ENCODE data around the gene ACAD10. TPM values are rescaled to one million over a fixed set of nuclear protein-coding genes. Genes with fewer than 3 reads are reported as not detected.

The ACAD10 gene
- total and polyA plus RNA-seq, 2 of the 13 experiments (the other 11 are each of a cell fraction or from before 2014, with no cell fraction given), result 15.2 to 16.3 TPM

- TF ChIP-seq TCF12 (IDR thresholded peaks at IDR 0.05) (no peak), TCF12 (CRISPR knock-in tag; IDR thresholded peaks at IDR 0.05) (no peak), ZNF619 (CRISPR knock-in tag; IDR thresholded peaks at IDR 0.05) (0 out of 2 replicates have a peak, but pooled peaks have one; percentile 35), PRDM10 (CRISPR knock-in tag; IDR thresholded peaks at IDR 0.05; ENCODE audit: low read depth) (peak; percentile 22; the same call in 1 of the 2 replicates), ZNF543 (CRISPR knock-in tag; IDR thresholded peaks at IDR 0.05) (no peak), RAD21 (CRISPR knock-in tag; IDR thresholded peaks at IDR 0.05) (peak; percentile 98), NR2F6 (IDR thresholded peaks at IDR 0.05) (no peak), NR2F6 (CRISPR knock-in tag; IDR thresholded peaks at IDR 0.05) (0 out of 2 replicates have a peak, but pooled peaks have one; percentile 20), ZNF691 (CRISPR knock-in tag; IDR thresholded peaks at IDR 0.05; ENCODE audit: borderline replicate concordance, low read depth) (peak; percentile 73; the same call in 1 of the 2 replicates), SRSF1 (optimal IDR thresholded peaks at IDR 0.05; ENCODE audit: low read depth, low read length) (no peak), ZHX1 (CRISPR knock-in tag; IDR thresholded peaks at IDR 0.05; ENCODE audit: low read depth) (0 out of 2 replicates have a peak, but pooled peaks have one; percentile 59), IRF9 (CRISPR knock-in tag; IDR thresholded peaks at IDR 0.05; ENCODE audit: borderline replicate concordance) (no peak)
- TF ChIP-seq, protein P1, sequence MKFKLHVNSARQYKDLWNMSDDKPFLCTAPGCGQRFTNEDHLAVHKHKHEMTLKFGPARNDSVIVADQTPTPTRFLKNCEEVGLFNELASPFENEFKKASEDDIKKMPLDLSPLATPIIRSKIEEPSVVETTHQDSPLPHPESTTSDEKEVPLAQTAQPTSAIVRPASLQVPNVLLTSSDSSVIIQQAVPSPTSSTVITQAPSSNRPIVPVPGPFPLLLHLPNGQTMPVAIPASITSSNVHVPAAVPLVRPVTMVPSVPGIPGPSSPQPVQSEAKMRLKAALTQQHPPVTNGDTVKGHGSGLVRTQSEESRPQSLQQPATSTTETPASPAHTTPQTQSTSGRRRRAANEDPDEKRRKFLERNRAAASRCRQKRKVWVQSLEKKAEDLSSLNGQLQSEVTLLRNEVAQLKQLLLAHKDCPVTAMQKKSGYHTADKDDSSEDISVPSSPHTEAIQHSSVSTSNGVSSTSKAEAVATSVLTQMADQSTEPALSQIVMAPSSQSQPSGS (CRISPR knock-in tag; IDR thresholded peaks at IDR 0.05), result peak; percentile 62; the same call in 1 of the 2 replicates
- TF ChIP-seq, protein P2, sequence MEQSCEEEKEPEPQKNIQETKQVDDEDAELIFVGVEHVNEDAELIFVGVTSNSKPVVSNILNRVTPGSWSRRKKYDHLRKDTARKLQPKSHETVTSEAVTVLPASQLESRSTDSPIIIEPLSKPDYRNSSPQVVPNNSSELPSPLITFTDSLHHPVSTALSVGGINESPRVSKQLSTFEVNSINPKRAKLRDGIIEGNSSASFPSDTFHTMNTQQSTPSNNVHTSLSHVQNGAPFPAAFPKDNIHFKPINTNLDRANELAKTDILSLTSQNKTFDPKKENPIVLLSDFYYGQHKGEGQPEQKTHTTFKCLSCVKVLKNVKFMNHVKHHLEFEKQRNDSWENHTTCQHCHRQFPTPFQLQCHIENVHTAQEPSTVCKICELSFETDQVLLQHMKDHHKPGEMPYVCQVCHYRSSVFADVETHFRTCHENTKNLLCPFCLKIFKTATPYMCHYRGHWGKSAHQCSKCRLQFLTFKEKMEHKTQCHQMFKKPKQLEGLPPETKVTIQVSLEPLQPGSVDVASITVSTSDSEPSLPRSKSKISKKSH (CRISPR knock-in tag; IDR thresholded peaks at IDR 0.05; ENCODE audit: borderline replicate concordance), result 0 out of 2 replicates have a peak, but pooled peaks have one; percentile 50
- TF ChIP-seq, protein P3, sequence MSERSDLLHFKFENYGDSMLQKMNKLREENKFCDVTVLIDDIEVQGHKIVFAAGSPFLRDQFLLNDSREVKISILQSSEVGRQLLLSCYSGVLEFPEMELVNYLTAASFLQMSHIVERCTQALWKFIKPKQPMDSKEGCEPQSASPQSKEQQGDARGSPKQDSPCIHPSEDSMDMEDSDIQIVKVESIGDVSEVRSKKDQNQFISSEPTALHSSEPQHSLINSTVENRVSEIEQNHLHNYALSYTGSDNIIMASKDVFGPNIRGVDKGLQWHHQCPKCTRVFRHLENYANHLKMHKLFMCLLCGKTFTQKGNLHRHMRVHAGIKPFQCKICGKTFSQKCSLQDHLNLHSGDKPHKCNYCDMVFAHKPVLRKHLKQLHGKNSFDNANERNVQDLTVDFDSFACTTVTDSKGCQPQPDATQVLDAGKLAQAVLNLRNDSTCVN (CRISPR knock-in tag; IDR thresholded peaks at IDR 0.05; ENCODE audit: borderline replicate concordance), result no peak
Measured at GRCh38 chr12:111753144-111753881, 67.5 kb downstream of the ACAD10 start (continued).

All from HepG2 (cell line).